IPS DF 4.7 (cell line): ENCODE results near the gene KCNS1.
A peak's percentile ranks its signal among the peaks of the same experiment; 100 is the strongest.

Source experiments
- DNase-seq: peaks from one replicate; pipeline ENCODE4 v3.0.0-alpha.2; 2013; ENCODE audit warnings: low spot score; ENCODE audit errors: extremely low read depth

The KCNS1 gene

DNA sequence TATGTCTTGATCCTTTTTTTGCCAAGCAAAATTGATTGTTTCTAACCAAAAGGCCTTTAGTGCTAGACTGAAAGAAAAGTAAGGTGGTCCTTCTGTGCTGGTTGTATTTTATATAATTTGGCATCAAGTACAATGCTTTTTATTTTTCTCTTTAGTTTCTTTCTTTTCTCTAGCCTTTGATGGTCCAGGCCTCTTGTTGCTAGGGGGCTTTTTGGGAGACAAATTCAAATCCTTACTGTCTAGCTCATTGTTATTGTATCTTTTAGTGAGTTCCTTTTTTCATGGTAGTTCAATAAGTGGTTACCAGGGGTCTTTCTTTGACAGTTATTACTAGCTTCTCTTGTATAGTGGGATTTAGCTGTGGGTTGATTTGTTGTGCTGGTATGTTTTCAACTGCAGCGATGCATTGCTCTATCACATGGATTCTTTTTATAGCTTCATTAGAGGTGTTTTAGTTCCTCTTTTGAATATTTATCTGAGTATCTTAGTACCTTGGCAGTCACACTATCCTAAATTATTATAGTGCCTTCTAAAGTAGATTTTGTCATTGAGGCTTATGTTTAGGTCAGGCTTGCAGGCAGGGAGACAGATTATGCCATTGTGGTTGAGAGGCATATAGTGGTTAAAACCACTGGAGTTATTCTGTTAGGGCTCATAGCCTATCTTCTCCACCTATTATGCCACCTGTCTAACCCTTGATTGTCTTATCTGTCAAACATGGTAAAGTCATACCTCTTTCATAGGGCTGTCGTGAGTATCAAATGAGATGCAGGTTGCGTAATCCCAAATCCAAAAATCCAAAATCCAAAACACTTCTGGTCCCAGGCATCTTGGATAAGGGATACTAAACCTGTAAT lies 49.5 kb downstream of the KCNS1 start:
- DNase-seq: no peak

DNA sequence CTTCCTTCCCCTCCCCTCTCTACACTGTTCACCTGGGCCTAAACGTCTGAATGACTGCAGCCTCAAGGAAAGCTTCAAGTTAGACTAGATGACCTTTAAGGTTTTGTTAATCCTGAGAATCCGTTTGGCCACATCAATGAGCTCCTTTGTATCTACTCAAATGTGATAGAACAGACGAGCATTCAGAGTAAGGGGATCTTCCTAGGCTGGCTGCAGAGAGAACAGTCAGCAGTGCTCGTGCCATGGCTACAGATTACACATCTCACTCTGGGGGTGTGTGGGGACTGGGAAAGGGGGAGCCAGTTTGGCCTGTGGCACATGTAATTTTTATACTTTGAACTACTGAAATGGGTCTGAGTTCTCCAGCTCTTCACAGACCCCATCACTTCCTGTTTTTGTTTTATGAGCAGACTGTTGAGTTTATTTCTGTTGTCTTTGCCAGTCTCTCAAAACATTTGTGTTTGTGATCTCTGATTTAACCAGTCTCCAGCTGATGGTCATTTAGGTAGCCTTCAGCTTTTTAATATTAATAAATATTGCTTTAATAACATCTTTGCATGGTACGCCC lies 50.9 kb downstream of the KCNS1 start:
- no peak for DNase-seq

DNA sequence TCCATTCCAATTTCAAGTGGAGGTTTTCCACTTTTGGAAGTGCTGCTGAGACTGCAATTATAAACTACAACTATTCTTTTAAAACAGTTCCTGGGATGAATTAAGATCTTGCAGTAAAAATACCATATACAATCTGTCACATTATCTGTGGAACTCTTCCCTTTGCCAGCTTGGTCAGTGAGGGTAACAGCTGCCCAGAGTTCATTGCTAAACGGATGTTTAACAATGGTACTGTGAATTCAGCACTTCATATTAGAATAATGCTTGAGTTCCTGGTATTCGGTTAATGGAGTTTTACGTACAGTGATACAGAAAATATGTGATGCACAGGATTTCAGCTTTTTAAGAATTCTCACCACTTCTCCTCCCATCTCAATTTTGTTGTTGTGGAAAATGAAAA lies 51.5 kb downstream of the KCNS1 start:
- no peak for DNase-seq

DNA sequence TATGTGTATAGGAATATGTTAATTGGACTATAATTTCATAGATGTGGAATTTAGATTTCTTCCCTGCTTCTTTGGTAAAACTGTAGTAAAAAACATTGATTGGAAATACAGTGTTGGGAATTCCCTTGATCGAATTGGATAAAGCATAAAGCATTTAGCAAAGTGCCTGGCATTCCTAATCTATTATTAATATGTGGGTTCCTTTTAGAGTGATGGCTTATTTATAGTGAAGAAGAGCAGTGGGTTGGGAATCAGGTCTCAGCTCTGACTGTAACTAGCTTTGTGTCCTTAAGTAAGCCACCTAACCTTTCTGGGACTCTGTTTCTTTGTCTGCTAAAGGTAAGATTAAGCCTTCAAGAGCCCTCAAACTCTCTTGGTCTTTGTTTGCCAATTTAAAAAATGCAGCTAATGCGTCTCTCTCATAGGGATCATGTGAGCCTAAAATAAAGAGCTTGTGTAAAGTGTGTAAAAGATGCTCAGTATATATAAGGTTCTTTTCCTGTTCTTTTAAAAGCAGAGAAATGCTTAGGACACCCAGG lies 53.3 kb downstream of the KCNS1 start:
- DNase-seq: no peak

DNA sequence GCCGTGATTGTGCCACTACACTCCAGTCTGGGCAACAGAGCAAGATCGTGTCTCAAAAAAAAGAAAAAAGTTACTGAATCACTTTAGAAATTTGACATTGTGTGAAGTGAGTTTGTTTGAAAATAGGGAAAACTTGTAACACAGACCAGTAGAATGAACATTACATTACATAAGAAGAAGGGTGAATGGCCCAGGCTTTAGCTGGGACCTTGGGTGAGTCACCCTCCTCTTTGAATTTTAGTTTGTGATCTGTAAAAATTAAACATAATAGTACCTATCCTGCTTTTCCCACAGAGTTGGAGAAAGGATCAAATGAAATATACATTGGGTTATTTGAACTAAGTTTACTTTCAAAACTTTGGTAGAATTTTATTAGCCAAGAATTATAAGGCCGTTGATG lies 56.3 kb downstream of the KCNS1 start:
- DNase-seq: no peak

DNA sequence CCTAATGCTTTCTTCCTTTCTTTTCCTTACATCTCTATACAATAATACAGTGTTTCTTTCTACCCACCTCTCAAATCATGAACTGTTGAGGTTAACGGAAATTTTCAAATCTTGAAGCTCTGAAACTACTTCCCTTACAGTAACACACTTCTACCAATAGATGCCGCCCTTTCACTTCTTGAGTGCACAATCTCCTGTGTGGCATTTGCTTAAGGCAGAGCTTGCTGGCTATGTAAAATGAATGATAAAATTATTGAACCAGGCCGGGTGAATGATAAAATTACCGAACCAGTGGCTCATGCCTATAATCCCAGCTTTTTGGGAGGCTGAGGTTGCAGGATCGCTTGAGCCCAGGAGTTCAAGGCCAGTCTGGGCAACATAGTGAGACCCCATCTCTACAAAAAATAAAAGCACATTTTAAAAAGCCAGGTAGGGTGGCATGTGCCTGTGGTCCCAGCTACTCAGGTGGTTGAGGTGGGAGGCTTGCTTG lies 56.8 kb downstream of the KCNS1 start:
- peak; percentile 36 for DNase-seq

DNA sequence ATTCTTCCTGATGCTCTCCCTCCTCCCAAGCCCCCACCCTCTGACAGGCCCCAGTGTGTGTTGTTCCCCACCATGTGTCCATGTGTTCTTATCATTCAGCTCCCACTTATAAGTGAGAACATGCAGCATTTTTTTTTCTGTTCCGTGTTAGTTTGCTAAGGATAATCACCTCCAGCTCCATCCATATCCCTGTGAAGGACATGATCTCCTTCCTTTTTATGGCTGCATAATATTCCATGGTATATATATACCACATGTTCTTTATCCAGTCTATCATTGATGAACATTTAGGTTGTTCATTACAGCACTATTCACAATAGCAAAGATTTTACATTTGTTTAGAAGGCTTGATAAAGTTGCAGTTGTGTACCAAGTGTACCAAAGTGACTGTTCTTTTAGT lies 57.9 kb downstream of the KCNS1 start:
- DNase-seq: no peak
